GM19438 (cell line): ENCODE data around the gene THEM5.
"Not testable (repeated sequence)": the region's sequence is repeated elsewhere in the genome, so short reads cannot be mapped to it uniquely, and the experiment has no call there.

ENCODE experiments used
- ATAC-seq: cut with Tn5 transposase; IDR thresholded peaks from one replicate; pipeline ENCODE4 v1.9.1; 2021; ENCODE audit warnings: low read depth; ENCODE audit not compliant: unreplicated experiment

Gene THEM5, protein sequence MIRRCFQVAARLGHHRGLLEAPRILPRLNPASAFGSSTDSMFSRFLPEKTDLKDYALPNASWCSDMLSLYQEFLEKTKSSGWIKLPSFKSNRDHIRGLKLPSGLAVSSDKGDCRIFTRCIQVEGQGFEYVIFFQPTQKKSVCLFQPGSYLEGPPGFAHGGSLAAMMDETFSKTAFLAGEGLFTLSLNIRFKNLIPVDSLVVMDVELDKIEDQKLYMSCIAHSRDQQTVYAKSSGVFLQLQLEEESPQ

DNA sequence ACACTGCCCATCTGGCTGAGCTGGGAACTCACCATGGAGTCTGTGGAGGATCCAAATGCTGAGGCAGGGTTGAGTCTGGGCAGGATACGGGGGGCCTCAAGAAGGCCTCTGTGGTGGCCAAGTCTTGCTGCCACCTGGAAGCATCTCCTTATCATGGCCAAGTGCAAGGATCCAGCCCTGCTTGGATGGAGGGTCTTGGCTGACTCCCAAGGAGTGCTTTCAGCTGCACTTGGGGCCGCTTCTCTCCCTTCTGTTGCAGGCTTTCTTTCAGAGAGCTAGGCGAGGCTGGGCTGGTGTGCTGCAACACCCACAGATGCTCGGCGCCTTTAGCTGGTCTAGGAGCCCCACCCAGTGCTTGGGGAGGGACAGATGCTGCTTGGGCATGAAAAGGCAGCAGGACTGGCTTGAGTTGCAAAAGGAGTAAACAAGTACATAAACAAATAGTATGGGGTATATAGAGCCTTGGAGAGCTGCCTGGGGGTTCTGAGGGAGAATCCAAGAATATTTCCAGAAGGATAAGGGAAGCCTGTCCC, at the start of gene THEM5:
Gene THEM5, minus strand, starts transcription at position 302 of the 533 bp plus-strand sequence. Its CDS starts 147 bp downstream, at position 155.
- no peak for ATAC-seq

DNA sequence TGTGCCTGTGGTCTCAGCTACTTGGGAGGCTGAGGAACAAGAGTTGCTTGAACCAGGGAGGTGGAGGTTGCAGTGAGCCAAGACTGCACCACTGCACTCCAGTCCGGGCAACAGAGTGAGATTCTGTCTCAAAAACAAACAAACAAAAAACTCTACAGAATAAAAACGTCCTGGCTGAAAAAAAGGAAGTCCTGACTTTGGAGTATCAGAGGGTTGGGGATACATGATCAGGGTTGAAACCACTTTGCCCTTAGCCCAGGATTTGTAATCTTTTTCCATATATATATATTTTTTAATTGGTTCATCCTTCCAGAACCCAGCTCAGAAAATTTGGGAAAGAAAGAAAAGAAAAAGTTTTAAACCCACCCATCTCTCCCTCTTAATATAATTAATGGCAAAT, 49.3 kb upstream of the THEM5 start:
- no peak for ATAC-seq

DNA sequence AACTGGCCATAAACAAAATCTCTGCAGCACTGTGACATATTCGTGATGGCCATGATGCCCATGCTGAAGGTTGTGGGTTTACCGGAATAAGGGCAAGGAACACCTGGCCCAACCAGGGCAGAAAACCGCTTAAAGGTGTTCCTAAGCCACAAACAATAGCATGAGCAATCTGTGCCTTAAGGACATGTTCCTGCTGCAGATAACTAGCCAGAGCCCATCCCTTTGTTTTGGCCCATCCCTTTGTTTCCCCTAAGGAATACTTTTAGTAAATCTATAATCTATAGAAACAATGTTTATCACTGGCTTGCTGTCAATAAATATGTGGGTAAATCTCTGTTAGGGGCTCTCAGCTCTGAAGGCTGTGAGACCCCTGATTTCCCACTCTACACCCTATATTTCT, 47.3 kb upstream of the THEM5 start:
- ATAC-seq: not testable (repeated sequence)

DNA sequence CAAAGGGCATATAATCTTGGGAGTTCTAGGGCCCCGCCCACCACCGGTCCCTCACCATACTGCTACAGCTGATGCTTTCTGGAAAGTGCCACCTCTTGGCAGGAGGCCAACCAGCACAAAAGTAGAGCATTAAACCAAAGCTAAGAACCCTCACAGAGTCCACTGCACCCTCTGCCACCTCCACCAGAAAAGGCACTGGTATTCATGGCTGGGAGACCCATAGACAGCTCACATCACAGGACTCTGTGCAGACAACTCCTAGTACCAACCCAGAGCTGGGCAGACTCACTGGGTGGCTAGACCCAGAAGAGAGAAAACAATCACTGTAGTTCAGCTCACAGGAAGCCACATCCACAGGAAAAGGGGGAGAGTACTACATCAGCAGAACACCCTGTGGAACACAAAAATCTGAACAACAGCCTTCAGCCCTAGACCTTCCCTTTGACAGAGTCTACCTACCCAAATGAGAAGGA, 45.0 kb upstream of the THEM5 start:
- ATAC-seq: no peak

DNA sequence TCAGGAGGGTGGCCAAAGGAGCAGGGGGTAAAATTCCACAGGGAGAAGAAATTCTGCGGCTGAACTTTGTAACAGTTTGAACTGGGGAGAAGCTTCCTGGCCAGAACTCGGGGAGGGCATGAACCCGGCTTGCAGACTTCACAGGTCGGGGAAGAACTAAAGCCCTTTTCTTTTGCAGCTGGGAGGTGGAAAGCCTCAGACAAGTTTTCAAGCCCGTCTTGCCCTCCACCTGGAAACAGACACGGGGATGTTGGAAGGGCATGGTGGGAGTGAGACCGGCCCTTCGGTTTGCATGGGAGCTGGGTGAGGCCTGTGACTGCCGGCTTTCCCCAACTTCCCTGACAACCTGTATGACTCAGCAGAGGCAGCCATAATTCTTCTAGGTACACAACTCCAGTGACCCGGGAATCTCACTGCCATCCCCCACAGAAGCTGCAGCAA, 44.5 kb upstream of the THEM5 start:
- no peak for ATAC-seq

DNA sequence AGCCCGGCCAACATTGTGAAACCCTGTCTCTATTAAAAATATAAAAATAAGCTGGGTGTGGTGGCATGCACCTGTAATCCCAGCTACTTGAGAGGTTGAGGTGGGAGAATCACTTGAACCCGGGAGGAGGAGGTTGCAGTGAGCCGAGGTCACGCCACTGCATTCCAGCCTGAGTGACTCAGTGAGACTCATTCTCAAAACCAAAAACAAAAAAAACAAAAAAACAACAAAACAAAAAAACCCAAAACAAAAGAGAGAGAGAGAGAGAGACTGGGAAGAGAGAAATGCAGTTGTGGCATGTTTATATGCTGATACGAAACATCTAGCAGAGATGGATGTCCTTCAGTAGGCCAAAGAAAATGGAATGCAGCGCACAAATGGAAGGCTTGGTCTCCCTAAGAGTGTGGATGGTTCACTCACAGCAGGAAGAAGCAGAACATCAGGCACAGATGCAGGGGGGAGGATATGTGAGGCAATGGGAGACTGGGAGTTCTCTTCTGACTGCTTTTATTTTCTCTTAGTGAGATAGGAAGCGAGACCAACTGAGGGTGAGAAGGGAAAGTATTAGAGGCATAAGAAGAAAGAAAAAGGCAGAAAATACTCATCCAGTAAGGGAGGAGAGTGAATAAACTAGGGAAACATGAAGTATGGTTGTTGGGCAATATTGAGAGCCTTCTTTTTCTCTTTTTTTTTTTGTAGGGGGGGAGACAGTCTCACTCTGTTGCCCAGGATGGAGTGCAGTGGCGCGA, 39.8 kb upstream of the THEM5 start:
- ATAC-seq: no peak

DNA sequence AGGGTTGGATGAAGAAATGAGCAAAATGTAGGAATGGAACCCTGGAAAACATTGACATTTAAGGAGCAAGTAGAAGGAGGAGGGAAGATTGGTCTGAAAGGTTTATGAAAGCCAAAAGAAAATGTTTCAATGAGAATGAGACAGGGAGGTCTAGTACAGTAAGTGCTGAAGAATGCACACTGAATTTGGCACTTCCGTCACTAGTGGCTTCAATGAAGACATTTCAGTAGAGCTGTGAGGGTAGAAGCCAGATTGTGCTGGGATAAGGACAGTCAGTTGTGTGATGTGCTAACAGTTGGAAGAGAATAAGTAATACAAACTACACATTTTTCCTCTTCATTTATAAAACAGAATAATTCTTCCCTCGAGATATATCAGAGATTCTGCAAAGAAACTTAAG, 38.7 kb upstream of the THEM5 start:
- no peak for ATAC-seq

DNA sequence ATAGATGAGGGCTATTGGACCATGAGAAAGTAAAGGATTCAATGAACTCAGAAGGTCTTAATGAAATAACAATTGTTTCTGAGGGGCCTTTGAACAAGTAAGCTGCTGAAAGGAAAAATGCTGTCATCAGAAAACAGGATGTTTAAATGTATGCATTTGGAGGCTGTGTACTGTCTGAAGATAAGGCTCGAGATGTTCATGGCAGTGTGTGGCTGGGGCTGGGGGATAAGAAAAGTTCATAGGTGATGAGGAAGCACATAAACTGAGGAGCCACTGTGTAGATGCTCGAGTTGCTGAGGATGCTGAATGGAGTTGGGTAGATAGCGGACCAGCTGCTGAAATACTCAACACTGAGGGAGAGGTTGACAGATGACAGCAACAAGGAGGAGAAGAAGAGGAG, 38.0 kb upstream of the THEM5 start:
- ATAC-seq: no peak

DNA sequence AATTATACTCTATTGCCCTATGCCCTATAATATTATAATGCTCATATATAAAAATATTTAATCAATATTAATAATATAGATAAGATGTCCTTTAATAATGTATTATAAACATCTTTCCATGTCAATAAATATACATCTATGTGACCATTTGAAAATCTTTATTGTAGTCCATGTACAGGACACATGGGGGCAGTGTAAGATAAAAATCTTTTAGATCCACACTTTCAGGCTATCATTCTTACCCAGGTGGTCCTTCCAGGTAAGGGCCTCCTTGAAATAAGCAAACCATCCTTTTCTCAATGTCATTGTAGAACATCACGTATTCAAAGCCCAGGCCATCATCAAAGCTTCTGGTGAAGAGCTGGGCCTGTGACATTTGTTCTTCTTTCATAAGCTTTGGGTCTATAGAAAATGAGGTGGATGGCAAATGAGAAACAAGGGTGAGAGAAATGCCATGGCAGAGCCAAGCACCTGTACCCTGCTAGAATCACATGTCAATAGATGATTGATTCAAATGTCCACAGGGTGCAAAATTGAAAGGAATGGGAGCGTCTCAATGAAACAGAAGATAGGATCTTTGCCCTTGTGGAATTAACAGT, 35.6 kb upstream of the THEM5 start:
- no peak for ATAC-seq

DNA sequence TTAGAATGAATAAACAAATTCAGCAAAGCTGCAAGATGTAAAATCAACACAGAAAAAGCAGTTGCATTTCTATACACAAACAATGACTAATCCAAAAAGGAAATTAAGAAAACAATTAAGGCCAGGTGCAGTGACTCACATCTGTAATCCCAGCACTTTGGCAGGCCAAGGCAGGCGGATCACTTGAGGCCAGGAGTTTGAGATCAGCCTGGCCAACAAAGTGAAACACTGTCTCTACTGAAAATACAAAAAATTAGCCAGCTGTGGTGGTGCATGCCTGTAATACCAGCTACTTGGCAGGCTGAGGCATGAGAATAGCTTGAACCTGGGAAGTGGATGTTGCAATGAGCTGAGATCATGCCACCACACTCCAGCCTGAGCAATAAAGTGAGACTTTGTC, 33.5 kb upstream of the THEM5 start:
- ATAC-seq: no peak

DNA sequence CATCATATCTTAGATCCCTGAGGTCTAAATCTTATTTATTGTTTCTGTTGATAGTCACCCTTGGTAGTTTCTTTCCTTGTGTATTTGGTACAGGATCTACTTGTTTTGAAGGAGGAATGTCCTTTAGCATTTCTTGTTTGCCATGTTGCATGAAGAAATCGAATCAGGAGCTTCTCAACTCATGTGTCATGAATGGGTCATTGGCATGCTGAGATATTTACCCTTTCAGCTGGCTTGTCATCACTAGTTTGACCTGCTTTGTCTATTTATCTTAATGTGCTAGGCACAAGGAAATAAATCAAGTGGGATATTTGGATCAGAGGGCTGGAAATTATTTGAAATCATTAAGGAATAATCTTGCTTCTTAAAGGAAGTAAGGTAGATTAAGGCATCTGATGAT, 32.0 kb upstream of the THEM5 start:
- no peak for ATAC-seq

DNA sequence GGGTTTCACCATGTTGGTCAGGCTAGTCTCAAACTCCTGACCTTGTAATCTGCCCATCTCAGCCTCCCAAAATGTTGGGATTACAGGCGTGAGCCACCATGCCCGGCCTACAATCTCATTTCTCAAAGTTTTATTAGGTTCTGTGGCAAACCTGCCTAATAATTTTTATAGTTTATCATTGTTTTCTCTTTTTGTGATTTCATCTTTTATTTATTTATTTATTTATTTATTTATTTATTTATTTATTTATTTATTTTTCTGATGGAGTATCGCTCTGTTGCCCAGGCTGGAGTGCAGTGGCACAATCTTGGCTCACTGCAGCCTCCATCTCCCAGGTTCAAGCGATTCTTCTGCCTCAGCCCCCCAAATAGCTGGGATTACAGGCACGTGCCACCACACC, 31.4 kb upstream of the THEM5 start:
- ATAC-seq: not testable (repeated sequence)

DNA sequence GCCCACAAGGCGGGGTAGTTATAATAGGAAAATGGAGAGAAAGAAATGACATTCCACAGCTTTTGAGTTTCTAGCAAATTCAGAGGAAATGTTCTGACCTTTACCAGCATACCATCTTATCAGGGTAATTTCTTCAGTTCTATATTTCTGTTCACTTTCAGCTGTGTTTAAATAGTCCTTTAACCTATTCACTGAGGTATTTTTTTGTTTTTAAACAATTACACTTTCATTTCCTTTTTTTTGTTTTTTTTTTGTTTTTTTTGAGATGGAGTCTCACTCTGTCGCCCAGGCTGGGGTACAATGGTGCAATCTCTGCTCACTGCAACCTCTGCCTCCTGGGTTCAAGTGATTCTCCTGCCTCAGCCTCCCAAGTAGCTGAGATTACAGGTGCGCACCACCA, 30.9 kb upstream of the THEM5 start:
- not testable (repeated sequence) for ATAC-seq

DNA sequence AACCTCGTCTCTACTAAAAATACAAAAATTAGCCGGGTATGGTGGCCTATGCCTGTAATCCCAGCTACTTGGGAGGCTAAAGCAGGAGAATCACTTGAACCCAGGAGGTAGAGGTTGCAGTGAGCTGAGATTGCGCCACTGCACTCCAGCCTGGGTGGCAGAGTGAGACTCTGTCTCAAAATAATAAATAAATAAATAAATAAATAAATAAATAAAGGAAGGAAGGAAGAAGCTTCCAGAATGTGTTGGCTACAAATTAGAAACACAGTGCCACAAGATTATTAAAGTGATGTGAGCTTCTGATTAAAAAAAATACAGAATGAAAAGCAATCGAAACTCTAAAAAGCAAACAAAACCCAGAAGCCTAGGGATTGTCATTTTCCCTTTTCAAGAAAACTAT, 30.4 kb upstream of the THEM5 start:
- ATAC-seq: not testable (repeated sequence)

DNA sequence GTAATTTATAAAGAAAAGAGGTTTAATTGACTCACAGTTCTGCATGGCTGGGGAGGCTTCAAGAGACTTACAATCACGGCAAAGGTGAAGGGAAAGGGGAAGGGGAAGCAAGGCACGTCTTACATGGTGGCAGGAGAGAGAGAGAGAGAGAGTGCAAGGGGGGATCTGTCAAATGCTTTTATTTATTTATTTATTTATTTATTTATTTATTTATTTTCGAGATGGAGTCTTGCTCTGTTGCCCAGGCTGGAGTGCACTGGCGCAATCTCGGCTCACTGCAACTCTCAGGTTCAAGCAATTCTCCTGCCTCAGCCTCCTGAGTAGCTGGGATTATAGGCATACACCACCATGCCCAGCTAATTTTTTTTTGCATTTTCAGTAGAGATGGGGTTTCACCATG, 29.4 kb upstream of the THEM5 start:
- ATAC-seq: not testable (repeated sequence)

DNA sequence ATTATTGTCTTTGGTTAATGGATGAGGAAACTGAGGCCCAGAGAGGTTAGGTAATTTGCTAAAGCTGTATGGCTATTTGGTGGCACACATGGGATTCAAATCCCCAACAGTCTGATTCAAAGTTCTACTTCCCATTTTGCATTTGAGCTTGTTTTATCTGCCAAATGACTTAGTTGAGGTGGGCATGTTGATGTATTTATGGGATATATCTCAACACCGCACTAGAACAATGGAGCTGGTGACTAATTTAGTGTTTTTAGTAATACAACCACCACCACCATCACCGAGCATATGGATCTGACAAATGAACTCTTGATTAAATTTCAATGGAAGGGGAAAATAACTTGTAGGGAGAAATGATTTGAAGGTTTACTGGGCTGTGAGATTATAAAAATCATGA, 29.0 kb upstream of the THEM5 start:
- ATAC-seq: no peak

DNA sequence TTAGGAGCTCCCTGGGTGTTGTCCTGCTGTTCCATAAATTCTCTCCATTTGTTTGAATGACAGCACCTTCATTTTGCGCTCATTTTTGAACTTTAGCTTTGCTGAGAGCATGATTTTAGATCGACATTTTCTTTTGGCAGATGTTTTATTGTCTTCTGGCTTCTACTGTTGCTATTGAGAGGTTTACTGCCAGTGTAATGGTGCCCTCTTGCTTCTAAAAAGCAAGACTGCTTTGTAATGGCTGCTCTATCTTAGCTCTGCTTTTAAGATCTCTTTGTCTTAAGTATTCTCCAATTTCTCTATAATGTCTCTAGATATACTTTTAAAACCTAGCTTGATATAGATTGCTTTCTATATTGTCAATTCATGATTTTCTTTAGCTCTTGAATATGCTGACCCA, 28.0 kb upstream of the THEM5 start:
- ATAC-seq: no peak

DNA sequence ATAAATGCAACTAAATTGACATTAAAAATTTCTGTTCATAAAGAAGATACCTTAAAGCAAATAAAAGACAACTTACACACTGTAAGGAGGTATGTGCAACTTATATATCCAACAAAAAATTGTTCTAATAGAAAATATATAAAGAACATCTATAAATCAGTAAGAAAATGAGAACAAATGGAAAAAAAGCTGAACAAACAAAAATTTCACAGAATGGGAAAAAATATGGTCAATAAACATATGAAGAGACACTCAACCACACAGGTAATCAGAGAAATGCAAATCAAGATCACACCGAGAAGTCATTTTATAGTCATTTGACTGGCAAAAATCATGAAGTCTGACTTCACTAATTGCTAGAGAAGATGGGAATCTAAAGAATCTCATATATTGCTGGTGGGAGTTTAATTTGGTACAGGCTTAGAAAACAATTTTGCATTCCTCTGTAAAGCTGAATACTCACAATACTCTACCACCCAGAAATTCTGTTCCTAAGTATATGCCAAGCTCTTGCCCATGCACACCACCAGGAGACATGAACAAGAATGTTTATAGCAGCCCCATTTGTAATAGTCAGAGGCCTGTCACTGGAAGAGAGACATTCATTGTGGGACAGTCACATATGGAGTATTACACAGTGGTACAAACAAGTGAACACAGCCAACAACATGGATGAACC, 22.0 kb upstream of the THEM5 start:
- no peak for ATAC-seq

DNA sequence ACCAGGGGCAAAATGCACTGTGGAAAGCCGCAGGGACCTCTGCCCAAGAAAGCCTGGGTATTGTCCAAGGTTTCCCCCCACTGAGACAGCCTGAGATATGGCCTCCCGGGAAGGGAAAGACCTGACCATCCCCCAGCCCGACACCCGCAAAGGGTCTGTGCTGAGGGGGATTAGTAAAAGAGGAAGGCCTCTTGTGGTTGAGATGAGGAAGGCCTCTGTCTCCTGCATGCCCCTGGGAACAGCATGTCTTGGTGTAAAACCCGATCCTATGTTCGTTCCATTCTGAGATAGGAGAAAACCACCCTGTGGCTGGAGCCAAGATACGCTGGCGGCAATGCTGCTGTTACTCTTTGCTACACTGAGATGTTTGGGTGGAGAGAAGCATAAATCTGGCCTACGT, 19.3 kb upstream of the THEM5 start:
- not testable (repeated sequence) for ATAC-seq

DNA sequence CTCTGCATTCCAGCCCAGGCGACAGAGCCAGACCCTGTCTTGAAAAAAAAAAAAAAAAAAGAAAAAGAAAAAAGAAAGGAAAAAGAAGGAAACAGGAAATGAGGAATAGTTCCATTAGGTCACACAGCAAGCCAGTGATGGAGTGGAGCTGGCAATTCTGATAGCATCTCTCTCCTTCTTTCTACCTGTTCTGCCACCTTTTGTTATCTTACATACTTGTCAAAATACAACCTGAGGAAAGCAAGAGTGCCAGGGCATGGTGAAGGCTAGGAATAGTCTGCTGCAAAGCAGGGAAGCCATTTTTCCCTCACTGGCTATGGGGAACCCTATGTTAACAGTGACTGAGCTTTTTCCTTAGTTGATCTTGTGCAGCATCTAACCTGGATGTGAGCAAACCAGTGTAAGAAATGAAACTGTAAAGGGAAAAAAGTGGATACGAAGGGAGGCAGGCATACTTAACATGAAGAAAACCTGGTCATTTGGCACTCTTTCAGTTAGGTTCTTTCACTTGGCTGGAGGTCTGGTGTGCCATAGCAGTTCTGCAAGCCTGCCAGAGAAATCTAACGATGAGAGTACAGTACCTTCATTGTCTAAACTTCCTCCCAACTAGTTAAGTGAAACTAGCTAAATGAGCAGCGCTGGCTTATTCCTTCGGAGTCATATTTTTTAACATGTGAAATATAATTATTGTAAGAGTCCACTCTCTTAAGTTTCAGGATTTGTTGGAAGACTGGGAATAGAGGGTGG, 17.9 kb upstream of the THEM5 start:
- ATAC-seq: no peak
